Ishikawa (cell line): Measurements from ENCODE around the gene F10.
A peak's percentile ranks its signal among the peaks of the same experiment; 100 is the strongest.

Experiments used
- CEBPB ChIP-seq: IDR thresholded peaks from 2 replicates; pipeline ENCODE4 v1.6.1; 2012
- CREB1 ChIP-seq: IDR thresholded peaks from 2 replicates; pipeline ENCODE4 v1.6.1; 2012; ENCODE audit warnings: low read depth
- EGR1 ChIP-seq: IDR thresholded peaks from 2 replicates; pipeline ENCODE4 v1.6.1; 2012
- EP300 ChIP-seq: IDR thresholded peaks from 2 replicates; pipeline ENCODE4 v1.6.1; 2012; ENCODE audit warnings: borderline replicate concordance
- FOXM1 ChIP-seq: IDR thresholded peaks from 2 replicates; pipeline ENCODE4 v1.6.1; 2012; ENCODE audit warnings: low read depth, borderline replicate concordance
- MAX ChIP-seq: IDR thresholded peaks from 2 replicates; pipeline ENCODE4 v1.6.1; 2012
- NFIC ChIP-seq: IDR thresholded peaks from 2 replicates; pipeline ENCODE4 v1.6.1; 2012
- RAD21 ChIP-seq: IDR thresholded peaks from 2 replicates; pipeline ENCODE4 v1.6.1; 2012; ENCODE audit warnings: low read depth
- REST ChIP-seq: IDR thresholded peaks from 2 replicates; pipeline ENCODE4 v1.6.1; 2012; ENCODE audit warnings: low read depth, mild to moderate bottlenecking
- TAF1 ChIP-seq: IDR thresholded peaks from 2 replicates; pipeline ENCODE4 v1.6.1; 2012; ENCODE audit warnings: low read depth, mild to moderate bottlenecking
- TCF12 ChIP-seq: IDR thresholded peaks from 2 replicates; pipeline ENCODE4 v1.6.1; 2012; ENCODE audit warnings: low read depth
- TEAD4 ChIP-seq: IDR thresholded peaks from 2 replicates; pipeline ENCODE4 v1.6.1; 2012
- USF1 ChIP-seq: IDR thresholded peaks from 2 replicates; pipeline ENCODE4 v1.6.1; 2012
- YY1 ChIP-seq: IDR thresholded peaks from 2 replicates; pipeline ENCODE4 v1.6.1; 2012; ENCODE audit warnings: low read depth
- ZBTB7A ChIP-seq: IDR thresholded peaks from 2 replicates; pipeline ENCODE4 v1.6.1; 2012; ENCODE audit warnings: low read depth

Gene F10

GRCh38 chr13:113116206-113116800 lies 6.3 kb upstream of the F10 start:
- TF ChIP-seq NFIC (no peak), YY1 (no peak), CREB1 (no peak), TAF1 (no peak), EGR1 (no peak), USF1 (no peak), MAX (no peak), TCF12 (no peak), FOXM1 (no peak), TEAD4 (no peak), CEBPB (no peak), ZBTB7A (no peak), REST (no peak), EP300 (no peak), RAD21 (no peak)

- TF ChIP-seq USF1 = no peak
- no peak for TF ChIP-seq REST
- TF ChIP-seq EGR1 = no peak
- no peak for TF ChIP-seq TEAD4
- TF ChIP-seq CEBPB = no peak
- no peak for TF ChIP-seq ZBTB7A
- TF ChIP-seq CREB1 = no peak
- TF ChIP-seq YY1 = no peak
- no peak for TF ChIP-seq TCF12
Observed at GRCh38 chr13:113116871-113117271, 5.7 kb upstream of the F10 start.

GRCh38 chr13:113117335-113117872 lies 5.2 kb upstream of the F10 start:
- TF ChIP-seq EP300 (no peak), TAF1 (no peak), RAD21 (no peak), TEAD4 (peak; percentile 45; the same call in 1 of the 2 replicates), EGR1 (no peak), MAX (no peak), FOXM1 (no peak), CEBPB (peak; percentile 69; the same call in 1 of the 2 replicates), CREB1 (no peak), USF1 (no peak)

- no peak for TF ChIP-seq USF1
- no peak for TF ChIP-seq FOXM1
- no peak for TF ChIP-seq NFIC
- no peak for TF ChIP-seq TAF1
- TF ChIP-seq TEAD4 = no peak
- no peak for TF ChIP-seq EP300
- TF ChIP-seq YY1 = no peak
- no peak for TF ChIP-seq EGR1
- TF ChIP-seq CREB1 = no peak
- no peak for TF ChIP-seq TCF12
- no peak for TF ChIP-seq MAX
- no peak for TF ChIP-seq REST
- no peak for TF ChIP-seq RAD21
- no peak for TF ChIP-seq ZBTB7A
- no peak for TF ChIP-seq CEBPB
Observed at GRCh38 chr13:113117911-113118260, 4.7 kb upstream of the F10 start.
